HG03139 (cell line): ENCODE data around the gene ITPRIP.
A peak's percentile ranks its signal among the peaks of the same experiment; 100 is the strongest.

ENCODE experiments used
- ATAC-seq: cut with Tn5 transposase; IDR thresholded peaks from one replicate; pipeline ENCODE4 v1.9.1; 2021; ENCODE audit not compliant: unreplicated experiment

ITPRIP gene

DNA sequence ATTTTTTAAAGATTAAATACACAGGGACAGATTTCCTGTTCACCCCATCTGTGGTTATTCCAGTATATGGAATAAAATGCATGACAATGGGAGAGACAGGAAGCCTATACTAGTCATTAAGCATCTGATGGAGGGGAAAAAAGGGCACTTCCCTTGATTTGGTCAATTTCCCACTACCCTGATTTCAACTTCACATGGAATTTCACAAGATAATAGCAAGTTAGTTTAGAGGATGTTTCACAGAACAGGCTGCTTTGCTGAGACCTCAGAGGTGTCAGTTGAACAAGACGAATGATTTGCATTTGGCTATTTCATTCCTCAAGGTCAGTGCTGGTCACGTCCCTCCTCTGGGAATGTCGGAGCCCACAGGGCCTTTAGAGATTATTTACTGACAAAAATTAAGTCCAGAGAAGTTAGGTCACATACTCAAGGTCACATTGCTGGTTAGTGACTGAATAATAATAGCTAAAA is 4.7 kb upstream of the ITPRIP start:
- no peak for ATAC-seq

DNA sequence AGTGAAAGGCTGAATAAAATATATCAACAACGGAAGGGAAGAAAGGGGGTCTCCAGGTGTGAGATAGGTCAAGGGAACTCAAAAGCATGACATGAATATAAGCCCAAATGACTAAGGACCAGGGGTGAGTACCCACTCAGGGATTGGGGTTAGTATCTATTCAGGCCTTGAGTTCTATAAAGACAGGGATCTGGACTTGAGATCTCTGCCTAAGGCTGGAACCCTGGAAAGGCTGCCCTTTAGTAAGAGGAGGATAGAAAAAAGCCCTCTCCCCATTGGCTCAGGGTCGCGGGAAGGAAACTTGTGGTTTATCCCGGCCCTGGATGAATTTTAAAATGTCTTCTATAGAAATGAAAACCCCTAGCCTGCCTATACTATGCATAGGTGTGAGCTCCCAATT is 2.4 kb upstream of the ITPRIP start:
- no peak for ATAC-seq

DNA sequence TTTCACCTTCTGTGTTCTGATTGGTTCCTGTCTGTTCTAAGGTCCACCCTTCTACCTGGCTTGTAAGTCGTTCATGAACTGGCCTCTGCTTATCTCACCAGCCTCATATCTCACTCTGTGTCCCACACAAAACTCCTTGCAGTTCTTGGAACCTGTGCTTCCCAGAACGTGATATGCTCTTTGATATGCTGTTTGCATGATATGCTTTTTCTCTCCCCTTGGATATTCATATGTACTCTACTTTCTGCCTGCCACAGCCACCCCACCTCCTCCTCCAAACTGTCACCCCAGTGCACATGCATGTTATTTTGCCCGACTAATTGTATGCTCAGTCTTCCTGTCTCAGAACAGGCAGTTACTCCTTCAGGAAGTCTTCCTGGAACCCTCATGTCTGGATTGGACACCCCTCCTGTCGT is 1.9 kb upstream of the ITPRIP start:
- no peak for ATAC-seq

DNA sequence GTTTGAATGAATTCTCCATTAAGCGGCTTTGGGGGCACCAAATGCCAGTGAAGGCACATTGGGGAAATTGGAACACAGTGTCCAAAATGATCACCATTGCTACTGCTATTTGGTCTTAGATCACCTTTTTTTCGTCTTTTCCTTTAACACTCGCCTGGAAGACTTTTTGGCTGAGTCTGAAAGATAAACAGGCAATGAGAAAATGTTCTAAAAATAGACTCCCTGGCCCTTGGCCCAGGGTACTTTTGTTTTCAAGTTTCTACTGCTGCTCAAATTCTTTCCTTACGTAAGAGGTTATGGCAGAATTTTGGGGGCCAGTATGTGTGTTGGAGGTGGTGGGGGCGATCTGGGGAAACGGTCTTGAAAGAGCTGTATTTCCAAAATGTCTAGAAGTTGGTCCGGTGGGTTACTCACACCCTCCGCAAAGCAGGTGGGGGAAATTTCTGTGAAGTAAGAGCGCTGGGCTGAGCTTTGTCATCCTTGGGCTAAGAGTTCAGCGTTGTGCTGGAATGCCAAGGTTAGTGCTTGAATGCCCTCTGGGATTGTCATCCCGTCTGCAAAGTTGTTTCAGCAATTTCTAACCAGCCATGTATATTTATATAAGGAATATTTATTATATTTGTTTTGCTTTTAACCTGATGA is 1.3 kb upstream of the ITPRIP start:
- no peak for ATAC-seq

DNA sequence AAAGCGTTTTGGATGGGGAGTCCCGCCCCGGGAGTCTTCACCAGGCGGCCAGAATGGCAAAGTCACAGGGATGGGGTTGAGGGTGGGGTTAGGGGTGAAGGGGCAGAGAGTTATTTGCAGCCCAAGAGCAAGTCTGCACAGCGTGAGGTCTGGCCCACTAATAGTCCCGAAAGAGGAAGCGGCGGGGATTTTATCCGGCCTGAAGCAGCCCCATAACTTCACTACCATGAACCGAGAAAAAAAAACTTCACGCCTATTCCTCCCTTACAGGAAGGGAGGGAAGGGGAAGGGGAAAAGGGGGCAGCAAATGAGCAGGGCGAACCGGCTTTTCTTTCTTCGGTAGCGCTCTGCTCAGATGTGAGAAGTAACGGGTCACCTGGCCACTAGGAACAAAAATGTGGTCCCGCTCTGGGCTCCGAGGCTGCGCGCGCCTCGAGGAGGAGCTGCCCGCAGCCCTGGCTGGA is 712 bp downstream of the ITPRIP start:
- peak; percentile 35 for ATAC-seq

DNA sequence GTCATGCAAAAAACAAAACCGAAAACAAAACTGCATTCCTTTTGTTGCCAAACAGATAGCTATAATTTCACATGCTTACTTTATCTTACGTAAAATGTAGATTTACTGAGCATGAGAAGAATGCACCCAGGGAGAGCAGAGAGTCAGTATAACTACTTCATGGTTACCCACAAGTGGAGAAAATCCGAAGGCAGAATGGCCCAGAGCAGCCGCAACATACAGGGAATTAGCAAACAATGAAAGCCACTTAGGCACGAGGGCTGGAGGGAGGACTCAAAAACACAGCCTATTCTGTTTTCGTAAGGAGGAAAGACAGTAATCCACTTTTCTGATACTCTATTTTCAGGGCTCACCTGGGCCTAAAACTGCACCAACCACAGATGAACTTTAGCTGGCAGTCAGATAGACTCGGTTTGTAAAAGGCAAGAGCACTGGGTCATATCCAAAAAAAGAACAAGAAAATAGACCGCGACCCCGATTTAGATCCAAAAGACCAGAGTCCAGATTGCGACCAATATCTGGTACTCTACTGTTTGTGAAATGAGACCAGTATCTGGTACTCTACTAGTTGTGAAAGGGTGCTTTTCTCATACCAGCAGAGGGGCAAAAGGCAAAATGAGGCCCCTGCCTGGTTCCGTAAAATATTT is 1.3 kb downstream of the ITPRIP start:
- ATAC-seq: no peak

DNA sequence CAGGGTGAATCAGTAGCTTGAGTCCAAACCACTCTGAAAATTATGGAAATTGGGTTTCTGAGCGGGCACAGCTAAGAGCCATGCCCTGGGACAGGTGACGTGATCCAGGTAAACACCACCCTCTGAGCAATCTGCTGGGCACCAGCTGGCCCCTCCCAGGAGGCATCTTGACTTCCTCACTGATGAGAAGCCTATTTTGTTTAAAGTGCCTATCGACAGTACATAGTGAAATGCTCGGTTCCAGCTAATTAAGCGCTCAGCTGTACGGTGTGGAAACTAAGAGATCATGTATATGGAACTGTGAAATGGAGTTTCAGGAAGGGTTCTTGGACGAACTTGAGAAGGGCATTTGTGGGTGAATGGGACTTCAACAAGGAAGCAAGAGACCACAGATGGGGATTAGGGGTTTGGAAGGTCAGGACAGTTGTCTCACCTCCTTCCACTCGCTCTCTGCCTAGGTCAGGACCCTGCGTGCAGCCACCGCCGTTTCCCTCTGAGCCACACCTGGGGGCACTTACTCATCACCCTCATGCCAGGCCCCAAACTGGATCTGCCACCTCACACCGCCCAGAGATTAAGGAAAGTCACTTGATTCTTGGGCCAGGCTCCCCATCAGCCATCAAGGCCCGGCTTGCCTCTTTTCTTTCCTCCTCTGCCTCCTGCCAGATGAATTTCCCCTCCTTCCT is 3.2 kb downstream of the ITPRIP start:
- no peak for ATAC-seq

DNA sequence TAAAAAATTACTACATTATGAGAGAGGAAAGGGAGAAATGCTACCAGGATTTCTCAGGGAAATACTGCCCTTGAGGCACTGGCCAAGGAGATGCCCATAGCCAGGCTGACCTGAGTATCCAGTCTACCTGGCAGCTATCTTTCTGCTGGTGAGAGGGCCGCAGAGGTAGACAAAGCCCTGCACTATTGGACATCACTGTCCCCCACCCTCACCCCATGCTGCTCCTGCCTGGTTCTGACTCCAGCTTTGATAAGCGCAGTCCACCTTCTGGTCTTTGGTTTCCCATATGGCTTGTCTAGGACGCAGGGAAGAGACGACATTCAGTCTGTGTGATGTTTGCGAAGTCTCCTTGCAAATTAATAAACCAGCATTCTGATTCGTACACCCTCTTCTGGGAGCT is 3.7 kb downstream of the ITPRIP start:
- no peak for ATAC-seq

DNA sequence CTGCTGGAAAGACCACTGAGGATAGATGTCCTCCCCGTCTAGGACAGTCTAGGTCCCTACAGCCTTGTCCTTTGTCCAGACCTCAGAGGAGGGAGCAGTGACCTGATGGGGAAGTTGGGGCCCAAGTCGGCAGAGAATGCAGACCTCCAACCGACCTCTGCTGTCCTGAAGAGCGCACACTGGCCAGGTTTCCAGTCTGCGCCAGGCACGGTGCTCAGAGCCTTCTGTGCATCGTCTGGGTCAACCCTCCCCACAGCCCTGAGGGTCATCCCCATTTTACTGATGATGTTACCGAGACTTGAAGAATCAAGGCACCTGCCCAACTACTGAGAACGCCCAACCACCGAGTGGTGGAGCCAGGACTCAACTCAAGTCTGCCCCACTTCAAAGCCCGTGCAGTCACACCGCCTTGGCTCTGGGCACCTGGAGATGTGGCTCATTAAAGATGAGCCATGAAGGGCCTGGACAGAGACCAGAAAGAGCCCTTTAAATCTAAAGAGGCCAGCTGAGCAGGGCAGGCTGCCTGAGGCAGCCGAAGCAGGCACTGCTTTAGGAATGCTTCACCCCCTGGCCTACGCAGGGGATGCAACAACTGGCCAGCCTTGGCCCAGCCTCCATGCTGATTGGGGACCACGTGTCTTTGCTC is 4.4 kb downstream of the ITPRIP start:
- no peak for ATAC-seq

DNA sequence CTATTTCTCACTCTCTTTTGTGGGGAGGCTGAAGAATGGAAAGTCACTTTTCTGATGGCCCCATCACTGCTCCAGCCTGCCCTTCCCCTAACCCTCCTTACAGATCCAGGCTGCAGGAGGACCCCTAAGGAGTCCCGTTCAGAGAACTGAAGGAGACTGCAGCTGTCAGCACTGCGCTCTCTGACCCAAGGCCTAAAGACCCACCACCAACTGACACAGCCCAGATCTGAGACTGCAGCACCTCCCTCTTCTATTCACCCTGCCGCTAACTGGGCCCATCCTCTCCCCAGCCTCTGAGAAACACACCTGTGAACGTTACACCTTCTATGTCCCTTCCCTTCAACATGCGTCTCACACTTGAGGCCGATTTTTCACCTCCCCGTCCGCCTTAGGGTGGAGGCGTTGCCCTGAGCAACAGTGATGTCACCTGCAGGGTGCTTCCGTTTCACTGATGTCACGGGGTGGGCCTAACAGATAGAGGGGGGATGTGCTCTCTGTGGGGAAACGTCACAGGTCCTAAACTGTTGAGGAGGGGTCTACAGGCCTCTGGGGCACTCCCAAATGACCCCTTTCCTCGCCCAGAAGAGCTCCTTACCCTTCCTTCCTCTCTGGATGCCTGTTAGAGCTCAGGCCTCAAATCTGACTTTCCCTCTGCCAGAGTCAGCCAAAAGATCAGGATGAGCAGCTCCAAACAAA is 5.1 kb downstream of the ITPRIP start:
- ATAC-seq: no peak

DNA sequence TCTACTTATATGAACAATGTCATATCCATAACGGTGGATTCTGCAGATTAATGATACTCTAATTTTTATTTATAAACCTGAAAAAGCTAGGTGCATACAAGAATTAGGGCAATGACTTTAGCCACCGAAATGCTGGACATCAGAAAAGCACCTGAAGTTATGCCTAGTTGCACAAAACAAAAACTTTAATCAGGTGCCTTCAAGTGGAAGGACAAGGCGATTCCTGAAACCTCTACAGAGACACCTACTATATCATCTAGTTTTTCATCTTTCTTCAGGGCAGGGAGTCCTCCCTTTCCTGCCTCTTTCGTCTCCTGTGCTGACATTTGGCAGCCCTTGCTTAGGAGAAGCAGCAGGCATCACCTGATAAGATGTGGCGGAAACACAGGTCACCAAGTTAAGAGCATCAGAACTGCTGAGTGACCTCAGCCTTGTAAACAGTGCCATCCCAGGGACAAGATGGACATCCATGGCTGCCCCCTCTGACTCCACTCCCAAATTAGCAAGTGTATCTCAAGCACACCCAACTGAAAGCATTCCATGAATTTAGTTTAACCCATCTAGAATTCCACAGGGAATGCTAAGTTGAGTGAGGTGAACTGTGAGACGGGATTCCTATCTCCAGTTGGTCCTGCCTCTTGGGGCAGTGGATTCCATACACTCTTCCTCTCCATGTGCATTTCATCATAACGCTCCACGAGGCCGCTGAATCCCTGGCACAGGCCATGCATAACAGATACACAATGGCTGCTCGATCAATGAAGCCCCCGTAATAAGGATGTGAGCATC is 5.8 kb downstream of the ITPRIP start:
- ATAC-seq: no peak

DNA sequence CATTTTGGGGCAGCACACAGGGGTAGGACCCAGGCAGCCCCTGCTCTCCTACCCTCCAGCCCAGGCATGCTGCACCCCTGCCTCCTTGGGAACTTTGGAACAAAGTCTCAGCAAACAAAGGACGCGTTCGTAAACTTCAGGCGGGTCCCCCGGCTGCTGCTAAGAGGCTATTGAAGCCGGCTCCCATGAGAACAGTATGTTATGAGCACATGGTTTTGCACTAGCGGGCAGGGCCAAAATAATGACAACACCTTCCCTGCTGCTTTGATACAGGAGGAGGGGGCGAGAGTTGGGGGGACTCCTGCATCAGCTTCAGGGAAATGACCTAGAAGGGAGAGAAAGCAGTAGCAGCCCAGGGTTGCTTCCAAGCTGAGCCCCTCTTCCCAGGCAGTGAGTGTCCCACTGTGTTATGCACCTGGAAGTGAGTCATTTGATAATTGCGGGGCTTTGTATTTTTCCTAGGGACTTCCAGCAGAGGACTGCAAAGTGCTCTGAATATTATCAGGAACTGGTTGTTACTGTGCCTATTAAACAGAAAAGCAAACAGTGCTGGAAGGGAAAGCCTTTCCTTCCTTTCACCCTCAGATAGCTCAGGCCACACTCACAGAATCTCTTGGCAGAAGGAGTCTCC is 6.9 kb downstream of the ITPRIP start:
- ATAC-seq: no peak

DNA sequence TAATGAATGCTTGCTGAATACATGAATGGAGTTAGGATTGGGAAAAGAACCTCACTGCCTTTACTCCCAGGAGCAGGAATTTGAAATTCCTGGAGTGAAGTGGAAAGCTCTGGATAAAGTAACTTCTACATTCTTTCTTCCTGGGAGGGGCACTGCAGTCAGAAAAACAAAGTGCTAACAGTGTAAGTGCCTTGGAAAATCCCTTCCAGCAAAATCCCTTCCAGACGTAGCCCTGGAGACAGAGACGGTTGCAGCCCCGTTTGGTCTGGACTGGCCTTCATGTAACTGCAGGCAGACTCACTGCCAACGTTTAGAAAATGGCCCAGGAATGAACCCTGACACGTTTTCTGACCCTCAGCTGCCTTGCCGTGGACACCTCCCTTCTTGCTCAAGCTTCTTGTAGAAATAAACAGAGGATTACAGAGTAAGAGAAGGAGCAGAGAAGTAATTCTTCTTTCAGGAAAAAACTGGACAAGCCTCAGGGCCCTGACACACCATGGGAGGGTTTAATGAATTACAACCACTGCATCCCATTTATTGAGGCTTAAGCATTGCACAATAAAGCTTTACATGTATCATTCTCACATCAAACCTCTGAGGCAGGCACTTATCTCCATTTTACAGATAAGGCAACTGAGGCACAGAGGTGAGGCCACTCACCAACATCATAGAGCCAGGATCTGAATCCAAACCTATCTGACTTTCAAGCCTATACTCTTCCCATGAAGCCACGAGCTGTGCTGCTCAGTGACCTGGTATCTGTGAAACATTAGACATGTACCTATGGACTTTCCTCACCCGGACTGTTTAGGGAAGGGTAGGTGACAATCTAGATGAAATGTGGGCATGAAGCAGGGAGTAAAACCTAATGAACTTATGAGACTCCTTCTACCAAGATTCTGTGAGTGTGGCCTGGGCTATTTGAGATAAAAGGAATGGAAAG is 7.8 kb downstream of the ITPRIP start:
- no peak for ATAC-seq

DNA sequence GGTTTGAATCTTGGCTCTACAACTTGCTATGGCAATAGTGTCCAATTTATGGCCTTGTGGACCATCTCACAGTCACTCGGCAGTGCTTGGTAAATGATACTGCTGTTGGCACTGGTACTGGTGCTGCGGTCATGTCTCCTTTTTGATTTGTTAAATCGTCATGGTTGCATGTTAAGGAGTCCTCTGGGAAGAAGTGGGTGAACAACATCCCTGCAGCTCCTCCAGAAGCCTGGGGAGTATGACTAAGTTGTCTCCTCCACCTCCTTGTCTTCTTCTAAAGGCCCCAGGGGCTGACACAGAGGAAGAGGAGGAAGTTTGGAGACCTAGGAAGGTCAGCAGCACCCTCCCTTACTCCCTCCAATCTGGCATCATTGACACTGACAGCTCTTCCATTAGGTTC is 8.5 kb downstream of the ITPRIP start:
- ATAC-seq: no peak

DNA sequence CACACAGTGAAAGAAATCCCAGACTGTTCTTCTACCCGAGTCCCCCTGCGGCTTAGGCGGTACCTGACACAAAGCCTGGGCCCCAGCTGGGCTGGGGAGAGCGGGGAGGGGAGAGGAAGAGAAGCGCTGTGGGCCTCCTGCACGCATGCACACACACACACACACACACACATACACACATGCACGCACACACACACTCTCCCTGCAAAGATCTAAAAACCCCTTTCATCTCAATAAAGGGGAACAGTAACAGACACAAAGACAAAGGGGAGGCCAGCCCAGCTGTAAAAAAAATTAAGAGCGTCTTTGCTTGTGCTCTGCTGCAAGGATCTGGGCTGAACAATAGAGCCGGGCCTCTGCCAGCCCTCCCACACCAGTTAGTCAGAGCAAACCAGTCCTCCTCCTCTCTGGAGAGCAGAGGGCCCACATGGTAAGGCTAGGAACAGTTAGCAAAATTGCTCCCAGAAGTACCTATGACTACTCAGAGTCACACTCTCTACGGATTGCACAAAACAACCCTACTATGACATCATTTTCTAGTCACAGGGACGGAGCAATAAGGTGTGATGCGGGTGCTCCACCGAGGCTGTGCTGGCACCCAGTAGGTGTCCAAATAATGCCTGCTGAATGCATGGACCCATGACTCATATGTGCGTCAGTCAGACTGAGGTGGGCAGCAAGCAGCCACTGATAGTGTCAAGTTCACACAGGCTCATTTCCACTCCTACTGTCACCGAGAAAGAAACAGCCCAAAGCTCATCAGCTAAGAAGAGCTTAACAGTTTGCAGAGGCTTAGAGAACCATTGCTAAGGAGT is 9.2 kb downstream of the ITPRIP start:
- ATAC-seq: peak; percentile 45

DNA sequence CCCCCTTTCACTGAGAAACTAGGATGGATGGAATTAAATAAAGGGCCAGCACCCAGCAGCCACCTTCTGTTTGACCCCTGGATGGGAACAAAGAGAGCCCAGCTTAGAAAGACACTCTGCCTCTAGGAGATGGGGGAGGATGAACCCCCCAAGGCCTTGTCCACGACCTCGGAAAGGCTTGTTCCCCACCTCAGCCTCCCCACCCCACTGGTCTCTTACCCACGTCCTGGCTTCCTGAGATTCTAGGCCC is 9.7 kb downstream of the ITPRIP start:
- ATAC-seq: peak; percentile 4

DNA sequence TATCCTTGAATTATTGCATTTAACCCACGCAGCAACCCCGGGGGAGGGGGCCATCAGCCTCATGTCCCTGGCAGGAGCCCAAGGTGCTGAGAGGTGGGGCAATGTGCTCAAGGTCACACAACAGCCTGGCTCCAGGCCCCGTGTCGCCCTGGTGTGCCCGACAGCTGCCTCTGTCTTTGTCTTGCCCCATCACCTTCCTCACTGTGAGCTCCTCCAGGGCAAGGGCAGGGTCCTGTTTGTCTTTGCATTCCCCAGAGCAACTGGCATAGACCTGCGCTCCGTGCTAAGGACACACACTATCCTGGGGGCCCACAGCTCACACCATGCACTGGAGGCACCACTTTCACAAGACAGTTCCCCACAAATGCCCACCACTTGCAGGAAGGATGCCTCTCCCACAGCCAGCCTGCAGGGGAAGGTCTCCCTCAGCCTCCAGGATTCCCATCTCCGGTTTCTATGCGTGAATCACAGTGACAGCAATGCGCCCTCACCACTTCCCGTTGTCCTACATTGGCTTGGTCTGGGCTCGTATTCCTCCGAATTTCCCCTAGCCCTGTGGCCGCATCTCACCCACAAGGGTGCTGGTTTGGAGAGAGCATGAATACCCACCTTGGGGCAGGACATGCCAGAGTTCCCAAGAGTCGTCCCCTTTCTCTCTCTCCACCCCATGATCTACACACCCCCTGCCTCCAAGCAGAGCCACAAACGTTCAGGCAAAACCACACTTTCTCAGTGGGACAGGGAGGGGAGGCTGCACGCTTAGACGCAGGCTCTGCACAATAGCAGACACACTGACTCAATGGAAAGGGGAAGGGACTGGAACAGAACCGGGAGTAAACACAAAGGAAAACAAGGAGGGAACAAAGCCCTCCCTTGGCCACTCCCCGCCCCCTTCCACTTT is 10.3 kb downstream of the ITPRIP start:
- no peak for ATAC-seq
